Ecto neural progenitor cell (in vitro differentiated cells): ENCODE measurements around the gene TM6SF1.

Source experiments
- DNase-seq: peaks from one replicate; pipeline ENCODE4 v3.0.0-alpha.2; 2018; ENCODE audit warnings: low spot score

TM6SF1 gene

GRCh38 chr15:83174891-83175290 is 67.4 kb downstream of the TM6SF1 start:
- no peak for DNase-seq

- no peak for DNase-seq
Measured at GRCh38 chr15:83178390-83178789, 70.9 kb downstream of the TM6SF1 start.

DNA sequence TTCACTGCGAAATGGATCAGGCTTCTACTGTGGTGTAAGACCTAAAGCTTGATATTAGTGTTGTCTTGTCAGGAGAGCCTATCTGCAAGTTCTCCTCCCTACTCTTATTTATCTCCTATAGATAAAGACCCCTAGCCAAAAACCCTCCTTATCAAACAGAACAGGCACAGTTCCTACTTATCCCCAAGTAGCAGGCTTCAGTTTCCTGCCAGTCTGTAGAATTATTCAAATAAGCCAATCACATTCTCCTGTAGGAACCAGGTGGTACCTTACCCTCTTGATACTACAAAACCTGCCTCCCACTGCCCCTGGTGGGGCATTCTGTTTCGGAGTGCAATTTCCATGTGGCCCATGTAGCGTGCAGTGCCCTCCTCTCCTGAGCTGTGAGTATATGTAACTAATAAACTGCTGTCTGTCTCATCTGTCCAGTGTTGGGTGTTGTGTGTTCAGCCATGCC is 71.5 kb downstream of the TM6SF1 start:
- no peak for DNase-seq

DNA sequence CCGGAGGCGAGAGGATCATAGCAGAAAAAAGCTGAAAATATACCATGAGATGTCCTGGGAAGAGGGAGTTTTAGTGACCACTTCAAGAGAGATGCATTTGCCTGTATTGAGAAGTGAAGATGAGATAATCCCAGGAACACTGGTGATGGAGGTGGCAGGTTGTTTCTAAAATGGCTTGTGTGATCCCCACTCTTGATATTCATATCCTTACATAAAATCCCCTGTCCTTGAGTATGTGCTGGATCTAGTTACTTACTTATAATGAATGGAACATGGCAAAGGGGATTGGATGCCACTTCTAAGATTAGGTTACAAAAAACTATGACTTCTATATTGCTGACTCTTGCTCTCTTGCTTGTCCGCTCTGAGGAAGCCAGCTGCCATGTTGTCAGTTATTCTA is 78.1 kb downstream of the TM6SF1 start:
- no peak for DNase-seq
